HFFc6 (cell line): ENCODE results near the gene FGR. TPM values are rescaled to one million over a fixed set of nuclear protein-coding genes. Genes with fewer than 3 reads are reported as not detected.

ENCODE experiments used
- DNase-seq: peaks from one replicate; pipeline ENCODE4 v3.0.0-alpha.2; 2018
- H3K27ac Mint-ChIP-seq: 2 replicates; pipeline ENCODE4 v1.8.0; 2020; ENCODE audit warnings: mild to moderate bottlenecking, mixed read lengths
- H3K27me3 Mint-ChIP-seq: 2 replicates; pipeline ENCODE4 v1.8.0; 2021; ENCODE audit warnings: mild to moderate bottlenecking, moderate library complexity, mixed read lengths; ENCODE audit not compliant: insufficient read depth
- H3K36me3 Mint-ChIP-seq: 2 replicates; pipeline ENCODE4 v1.8.0; 2021; ENCODE audit warnings: low read depth, mixed read lengths
- H3K4me1 Mint-ChIP-seq: 2 replicates; pipeline ENCODE4 v1.8.0; 2020; ENCODE audit warnings: low read depth, mixed read lengths
- H3K4me3 Mint-ChIP-seq: 2 replicates; pipeline ENCODE4 v1.8.0; 2020; ENCODE audit warnings: mild to moderate bottlenecking, moderate library complexity, mixed read lengths
- H3K9me3 Mint-ChIP-seq: 2 replicates; pipeline ENCODE4 v1.8.0; 2020; ENCODE audit warnings: mild to moderate bottlenecking, mixed read lengths
- total RNA-seq, 6 experiments: library from RNA; stranded (reverse); fragmentation: NEBNext Ultra II Directional; extraction: Animal tissue kit (Norgen Biotek cat#: 25700); gene quantifications; 2 replicates in 1 of 6; 3 replicates in 5 of 6; pipeline ENCODE4 v1.2.3, GENCODE V29; 2021
- TF ChIP-seq, protein P1 (sequence below): fragments of 200-600 bp; sonication (generic); IDR thresholded peaks from 2 replicates; pipeline ENCODE4 v1.5.0; 2021; ENCODE audit warnings: antibody characterized with exemption, mild to moderate bottlenecking

Gene FGR
- total RNA-seq, 6 experiments from 2014 or later: not detected

DNA sequence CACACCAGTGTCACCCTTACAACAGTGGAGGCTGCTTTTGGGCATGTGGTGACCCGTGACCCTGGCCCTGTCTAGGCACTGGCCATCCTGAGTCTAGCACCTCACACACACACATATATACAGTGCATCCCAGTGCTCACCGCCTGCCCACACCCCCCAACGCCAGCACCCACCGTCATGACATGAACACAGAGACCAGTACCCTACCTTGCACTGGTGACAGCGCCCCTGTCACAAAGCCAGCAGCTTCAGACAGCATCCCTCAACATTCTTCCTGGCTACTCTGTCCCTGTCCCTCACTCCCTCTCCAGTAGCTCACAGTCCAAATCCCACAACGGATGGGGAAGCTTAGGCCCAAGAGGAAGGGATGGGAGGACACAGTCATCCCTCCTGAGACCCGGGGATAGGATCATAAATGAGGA, 58.2 kb downstream of the FGR start:
- H3K27ac Mint-ChIP-seq: peak overlapping the region; percentile 68
- DNase-seq: no peak
- peaks cover 57% of the 10 kb centered on the region for H3K4me1 Mint-ChIP-seq

DNA sequence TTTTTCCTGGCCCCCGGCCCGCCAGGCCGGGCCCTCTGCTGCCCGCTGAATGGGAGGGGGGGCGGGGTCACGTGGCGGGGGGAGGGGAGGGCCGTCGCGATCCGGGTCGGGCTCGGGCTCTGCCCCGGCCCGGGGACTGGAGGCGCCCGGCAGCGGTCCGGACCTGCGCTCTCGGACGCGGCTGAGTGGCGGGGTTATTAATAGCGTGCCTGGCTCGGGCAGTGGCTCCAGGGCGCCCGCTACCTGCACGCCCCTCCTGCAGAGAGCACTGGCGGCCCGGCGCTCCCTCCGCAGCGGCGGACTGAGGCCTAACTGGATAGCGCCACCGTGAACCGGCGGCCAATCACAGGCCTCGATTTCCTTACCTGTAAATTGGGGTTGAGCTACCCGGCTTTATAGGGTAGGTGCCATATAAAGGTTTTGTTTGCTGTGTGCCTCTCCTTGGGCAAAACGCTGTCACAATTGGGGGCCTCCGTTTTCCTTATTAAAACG, 59.1 kb downstream of the FGR start:
- no peak for DNase-seq

More for the DNA sequence above, 58.2 kb downstream of the FGR start:
- peaks cover 2% of the 10 kb centered on the region; the same call in 1 of the 2 replicates for H3K27me3 Mint-ChIP-seq
- H3K4me3 Mint-ChIP-seq: peak overlapping the region; percentile 67
- peaks cover 10% of the 10 kb centered on the region for H3K36me3 Mint-ChIP-seq
- no peaks in the 10 kb centered on the region for H3K9me3 Mint-ChIP-seq
- TF ChIP-seq, protein P1, sequence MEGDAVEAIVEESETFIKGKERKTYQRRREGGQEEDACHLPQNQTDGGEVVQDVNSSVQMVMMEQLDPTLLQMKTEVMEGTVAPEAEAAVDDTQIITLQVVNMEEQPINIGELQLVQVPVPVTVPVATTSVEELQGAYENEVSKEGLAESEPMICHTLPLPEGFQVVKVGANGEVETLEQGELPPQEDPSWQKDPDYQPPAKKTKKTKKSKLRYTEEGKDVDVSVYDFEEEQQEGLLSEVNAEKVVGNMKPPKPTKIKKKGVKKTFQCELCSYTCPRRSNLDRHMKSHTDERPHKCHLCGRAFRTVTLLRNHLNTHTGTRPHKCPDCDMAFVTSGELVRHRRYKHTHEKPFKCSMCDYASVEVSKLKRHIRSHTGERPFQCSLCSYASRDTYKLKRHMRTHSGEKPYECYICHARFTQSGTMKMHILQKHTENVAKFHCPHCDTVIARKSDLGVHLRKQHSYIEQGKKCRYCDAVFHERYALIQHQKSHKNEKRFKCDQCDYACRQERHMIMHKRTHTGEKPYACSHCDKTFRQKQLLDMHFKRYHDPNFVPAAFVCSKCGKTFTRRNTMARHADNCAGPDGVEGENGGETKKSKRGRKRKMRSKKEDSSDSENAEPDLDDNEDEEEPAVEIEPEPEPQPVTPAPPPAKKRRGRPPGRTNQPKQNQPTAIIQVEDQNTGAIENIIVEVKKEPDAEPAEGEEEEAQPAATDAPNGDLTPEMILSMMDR: no peak

DNA sequence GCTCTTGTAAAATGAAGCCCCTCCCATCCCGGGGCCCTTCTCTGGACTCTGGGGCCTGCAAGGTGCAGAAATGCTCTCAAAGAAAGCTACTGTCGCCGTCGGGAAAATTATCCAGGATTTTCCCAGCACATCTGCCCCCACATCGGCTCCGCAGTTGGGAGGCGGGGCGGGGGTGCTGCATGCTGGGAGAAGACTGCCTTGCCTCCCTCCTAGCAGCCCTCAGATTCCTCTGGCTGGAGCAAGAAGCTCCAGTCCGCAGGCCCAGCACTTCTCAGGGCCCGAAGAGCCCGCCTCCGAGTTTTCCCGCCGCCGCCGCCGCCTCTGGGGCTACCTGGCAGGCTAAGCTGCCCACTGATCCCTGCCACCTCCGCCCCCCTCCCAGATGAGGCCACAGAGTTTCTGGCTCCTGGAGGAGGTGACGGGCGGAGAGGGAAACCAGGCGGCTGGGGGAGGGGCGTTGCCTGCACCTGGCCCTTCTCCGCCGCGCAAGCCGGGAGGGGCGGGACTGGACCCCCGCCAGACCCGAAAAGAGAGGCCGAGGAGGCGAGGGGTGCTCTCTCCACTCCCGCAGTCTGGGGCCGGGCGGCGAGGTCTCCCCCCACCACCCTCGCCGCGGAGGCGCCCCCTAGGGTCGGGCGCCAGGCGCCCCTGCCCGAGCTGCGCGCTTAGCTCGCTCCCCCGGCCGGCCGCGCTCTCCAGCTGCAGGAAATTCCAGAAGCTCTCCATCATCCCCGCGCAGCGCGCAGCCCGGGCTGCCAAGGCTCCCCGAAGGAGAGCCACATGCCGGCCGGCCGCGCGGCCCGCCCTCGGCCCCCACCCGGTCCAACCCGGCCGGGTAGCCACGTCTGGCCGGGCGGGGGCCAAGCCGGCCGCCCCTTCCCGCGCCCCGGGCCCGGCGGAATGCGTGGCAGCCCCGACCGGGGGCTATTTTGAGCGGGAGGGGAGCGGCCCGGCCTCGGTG, 59.8 kb downstream of the FGR start:
- peaks cover 4% of the 10 kb centered on the region for H3K27me3 Mint-ChIP-seq
- H3K4me3 Mint-ChIP-seq: peak overlapping the region; percentile 62
- TF ChIP-seq, protein P1: peak; percentile 63
- H3K27ac Mint-ChIP-seq: peak overlapping the region; percentile 63
- H3K4me1 Mint-ChIP-seq: peaks cover 65% of the 10 kb centered on the region
- H3K9me3 Mint-ChIP-seq: no peaks in the 10 kb centered on the region
- peaks cover 5% of the 10 kb centered on the region; the same call in 1 of the 2 replicates for H3K36me3 Mint-ChIP-seq
- DNase-seq: peak; percentile 79

More for the DNA sequence above, 59.1 kb downstream of the FGR start:
- Mint-ChIP-seq H3K36me3 (peaks cover 5% of the 10 kb centered on the region; the same call in 1 of the 2 replicates), H3K9me3 (no peaks in the 10 kb centered on the region), H3K27me3 (peaks cover 2% of the 10 kb centered on the region; the same call in 1 of the 2 replicates), H3K4me1 (peaks cover 57% of the 10 kb centered on the region), H3K4me3 (peak overlapping the region; percentile 67), H3K27ac (peak overlapping the region; percentile 68; the same call in 1 of the 2 replicates)
- TF ChIP-seq, protein P1: no peak

DNA sequence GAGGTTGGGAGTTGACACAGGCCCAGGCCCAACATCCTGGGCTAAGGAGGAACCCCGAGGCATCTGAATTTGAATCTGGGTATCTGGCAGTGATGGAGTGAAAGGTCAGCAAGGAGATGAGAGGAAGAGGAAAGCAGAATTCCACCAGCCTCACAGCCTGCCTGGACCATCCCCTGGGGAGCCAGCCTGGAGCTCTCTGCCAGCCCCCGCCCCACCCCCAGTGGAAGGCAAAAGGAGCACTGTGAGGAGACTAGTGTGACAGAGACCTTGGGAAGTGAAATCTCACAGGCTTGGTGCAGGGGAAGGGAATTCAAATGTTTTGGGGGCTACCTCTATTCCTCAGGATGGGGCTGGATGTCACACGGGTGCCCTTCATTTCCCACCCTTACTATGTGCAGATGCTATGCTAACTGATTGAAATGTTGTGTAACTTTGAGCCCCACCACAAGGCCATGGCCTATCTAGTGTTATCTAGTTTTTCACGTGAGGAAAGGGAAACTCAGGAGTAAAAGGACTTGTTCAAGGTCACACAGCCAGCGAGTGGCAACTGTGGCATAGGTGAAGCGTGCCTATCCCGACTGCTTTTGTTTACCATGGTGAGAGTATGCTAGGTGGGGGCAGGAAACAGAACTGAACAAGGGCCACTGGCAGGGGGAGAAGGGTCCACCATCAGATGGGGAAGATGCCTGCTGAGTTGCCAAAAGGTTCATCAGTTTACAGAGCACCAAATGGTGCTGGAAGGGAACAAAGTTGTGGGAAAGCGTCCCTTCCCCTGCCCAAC, 60.8 kb downstream of the FGR start:
- TF ChIP-seq, protein P1: no peak
- H3K9me3 Mint-ChIP-seq: no peaks in the 10 kb centered on the region
- H3K27ac Mint-ChIP-seq: peak overlapping the region; percentile 63
- H3K4me1 Mint-ChIP-seq: peaks cover 71% of the 10 kb centered on the region
- peaks cover 3% of the 10 kb centered on the region; the same call in 1 of the 2 replicates for H3K36me3 Mint-ChIP-seq
- H3K4me3 Mint-ChIP-seq: peak overlapping the region; percentile 62
- no peak for DNase-seq
- peaks cover 4% of the 10 kb centered on the region for H3K27me3 Mint-ChIP-seq
